ENCODE measurements around the gene TGFBI. TPM values are rescaled to one million over a fixed set of nuclear protein-coding genes. Genes with fewer than 3 reads are reported as not detected.

Gene TGFBI
- total RNA-seq, 2 donors from 2014 or later: 158 to 173 TPM

- H3K36me3 ChIP-seq: no peaks in the 10 kb centered on the region
- no peaks in the 10 kb centered on the region for H3K4me1 ChIP-seq (ENCODE audit: control insufficient read depth in 1 of 2, low read depth in 2 of 2)
- H3K4me3 ChIP-seq: no peak overlapping the region
- H3K27ac ChIP-seq: no peak overlapping the region
- TF ChIP-seq CTCF (IDR thresholded peaks at IDR 0.05): no peak
- DNase-seq (ENCODE audit: low spot score) (no peak), ATAC-seq (ENCODE audit: insufficient number of reproducible peaks, low FRiP score, low read depth) (no peak)
- no peaks in the 10 kb centered on the region for H3K27me3 ChIP-seq (replicated peaks; ENCODE audit: insufficient read depth)
- H3K9me3 ChIP-seq: no peaks in the 10 kb centered on the region
Measured at GRCh38 chr5:136099870-136100269, 71.1 kb downstream of the TGFBI start.

GRCh38 chr5:136101884-136102283, 73.1 kb downstream of the TGFBI start:
- ATAC-seq (ENCODE audit: insufficient number of reproducible peaks, low FRiP score, low read depth) (no peak), DNase-seq (ENCODE audit: low spot score) (no peak)
- TF ChIP-seq CTCF (IDR thresholded peaks at IDR 0.05): no peak
- Histone ChIP-seq H3K27ac (no peak overlapping the region), H3K27me3 (replicated peaks; ENCODE audit: insufficient read depth) (no peaks in the 10 kb centered on the region), H3K9me3 (no peaks in the 10 kb centered on the region), H3K4me3 (no peak overlapping the region), H3K36me3 (no peaks in the 10 kb centered on the region), H3K4me1 (ENCODE audit: control insufficient read depth in 1 of 2, low read depth in 2 of 2) (no peaks in the 10 kb centered on the region)

DNA sequence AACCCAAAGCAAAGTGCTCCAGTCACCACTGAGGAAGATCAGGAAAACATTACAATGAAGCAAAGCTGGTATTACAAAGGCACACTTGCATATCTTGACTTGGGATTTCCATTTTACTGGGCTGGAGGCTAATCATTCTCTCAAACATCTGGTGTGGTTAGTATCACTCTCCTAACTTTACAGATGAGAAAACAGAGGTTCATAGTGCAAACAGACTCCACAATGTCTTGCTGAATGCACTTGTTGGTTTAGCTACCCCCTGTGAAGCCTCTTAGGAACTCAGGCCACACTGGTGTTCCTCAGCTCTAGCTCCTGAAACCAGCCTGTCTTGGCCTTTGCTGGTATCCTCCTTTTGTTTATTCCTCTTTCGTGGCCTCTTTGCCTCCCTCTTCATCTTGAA, 74.3 kb downstream of the TGFBI start:
- Histone ChIP-seq H3K36me3 (no peaks in the 10 kb centered on the region), H3K27me3 (replicated peaks; ENCODE audit: insufficient read depth) (no peaks in the 10 kb centered on the region), H3K27ac (no peak overlapping the region), H3K4me1 (ENCODE audit: control insufficient read depth in 1 of 2, low read depth in 2 of 2) (peaks cover 0 to 2% of the 10 kb centered on the region in 2 donors), H3K9me3 (no peaks in the 10 kb centered on the region), H3K4me3 (no peak overlapping the region)
- no peak for TF ChIP-seq CTCF (IDR thresholded peaks at IDR 0.05)
- no peak for DNase-seq (ENCODE audit: low spot score)
- no peak for ATAC-seq (ENCODE audit: insufficient number of reproducible peaks, low FRiP score, low read depth)

DNA sequence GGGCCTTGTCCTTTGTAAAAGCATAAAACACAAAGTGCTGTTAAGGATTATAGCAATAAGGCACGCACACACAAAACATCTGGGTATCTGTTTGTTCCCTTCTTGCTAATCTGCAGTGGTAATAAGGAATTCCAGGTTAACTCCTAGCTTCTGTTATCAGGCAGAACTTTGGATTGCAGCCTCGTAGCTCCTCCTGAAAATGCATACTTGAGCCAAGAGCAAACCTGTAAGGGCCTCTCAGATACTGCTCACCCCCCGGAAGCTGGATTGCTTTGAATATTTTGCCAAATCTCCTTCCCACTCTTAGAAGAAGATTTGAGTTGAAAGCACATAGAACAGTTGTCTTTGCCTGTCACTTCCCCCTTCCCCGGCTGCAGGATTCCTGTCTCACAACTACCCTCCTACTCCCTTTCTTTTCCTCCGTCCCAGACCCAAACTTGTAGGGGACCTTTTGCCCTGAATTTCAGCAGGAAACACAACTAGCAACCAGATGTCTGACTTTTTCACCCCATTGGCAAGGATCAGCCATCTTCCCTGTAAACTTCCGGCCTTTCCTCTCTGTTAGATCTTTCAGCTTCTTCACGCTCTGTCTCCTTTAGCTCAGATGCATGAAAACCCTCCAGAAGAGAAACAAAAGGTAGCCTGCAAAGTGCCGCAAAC, 75.6 kb downstream of the TGFBI start:
- Histone ChIP-seq H3K27ac (no peak overlapping the region), H3K4me3 (no peak overlapping the region), H3K4me1 (ENCODE audit: control insufficient read depth in 1 of 2, low read depth in 2 of 2) (peaks cover 0 to 6% of the 10 kb centered on the region in 2 donors), H3K36me3 (no peaks in the 10 kb centered on the region), H3K9me3 (no peaks in the 10 kb centered on the region), H3K27me3 (replicated peaks; ENCODE audit: insufficient read depth) (no peaks in the 10 kb centered on the region)
- TF ChIP-seq CTCF (IDR thresholded peaks at IDR 0.05): no peak
- ATAC-seq (ENCODE audit: insufficient number of reproducible peaks, low FRiP score, low read depth): no peak
- DNase-seq (ENCODE audit: low spot score): no peak

DNA sequence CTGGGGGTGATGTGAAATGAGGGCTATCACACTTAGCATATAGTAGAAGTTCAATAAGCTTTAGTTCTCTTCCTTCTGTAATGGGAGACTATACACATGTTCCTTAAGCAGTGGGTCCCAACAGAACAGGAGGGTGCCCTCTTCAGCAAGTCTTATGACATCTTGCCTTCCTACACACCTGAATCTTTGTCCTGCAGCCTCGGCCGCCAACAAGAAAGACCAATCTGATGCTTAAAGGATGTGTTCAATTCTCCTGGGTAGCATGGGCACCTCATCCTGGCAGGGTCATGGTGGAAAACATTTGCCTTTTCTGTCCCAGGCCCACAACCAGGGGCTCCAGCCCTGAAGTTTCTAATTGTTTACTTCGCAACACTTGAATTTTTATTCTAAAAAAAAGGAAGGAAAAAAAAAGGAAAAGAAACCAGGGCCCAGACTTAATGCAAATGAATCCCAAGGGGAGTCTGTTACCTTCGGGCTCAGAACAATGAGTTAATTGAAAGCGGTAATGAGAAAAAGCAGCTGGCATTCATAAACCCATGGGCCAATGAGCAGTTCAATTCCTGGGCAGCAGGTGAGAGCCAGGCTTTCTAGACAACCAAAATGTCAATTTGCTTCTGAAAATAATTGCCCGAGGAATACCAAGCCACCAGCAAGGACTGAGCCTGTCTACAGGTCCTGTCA, 77.7 kb downstream of the TGFBI start:
- DNase-seq (ENCODE audit: low spot score): no peak
- no peak overlapping the region for H3K27ac ChIP-seq
- H3K4me1 ChIP-seq (ENCODE audit: control insufficient read depth in 1 of 2, low read depth in 2 of 2): peaks cover 0 to 19% of the 10 kb centered on the region in 2 donors
- no peak for TF ChIP-seq CTCF (IDR thresholded peaks at IDR 0.05)
- H3K4me3 ChIP-seq: no peak overlapping the region
- ATAC-seq (ENCODE audit: insufficient number of reproducible peaks, low FRiP score, low read depth): no peak
- H3K36me3 ChIP-seq: no peaks in the 10 kb centered on the region
- H3K27me3 ChIP-seq (replicated peaks; ENCODE audit: insufficient read depth): no peaks in the 10 kb centered on the region
- H3K9me3 ChIP-seq: no peaks in the 10 kb centered on the region

Data from thoracic aorta (tissue), 2 donors.